Astrocyte (in vitro differentiated cells and primary cell): ENCODE data around the gene UBAC1. TPM values are rescaled to one million over a fixed set of nuclear protein-coding genes. Genes with fewer than 3 reads are reported as not detected.

Experiments used
- DNase-seq: peaks from one replicate; pipeline ENCODE4 v3.0.0-alpha.2; 2010; ENCODE audit warnings: low read depth
- FAIRE-seq: peaks from 2 replicates; lab custom pipeline; 2011; peaks lifted over from hg19 to GRCh38; lab: Jason Lieb, UNC
- H2AFZ ChIP-seq: 2 replicates; pipeline ENCODE4 v1.6.0; 2012; ENCODE audit warnings: low read depth, low read length, inconsistent platforms
- H3K27ac ChIP-seq: 2 replicates; pipeline ENCODE4 v1.5.1; 2011; ENCODE audit warnings: low read depth, low read length, inconsistent platforms
- H3K27me3 ChIP-seq: 2 replicates; pipeline ENCODE4 v1.6.0; 2011; ENCODE audit warnings: low read length, inconsistent platforms; ENCODE audit not compliant: insufficient read depth
- H3K36me3 ChIP-seq: 2 replicates; pipeline ENCODE4 v1.5.1; 2011; ENCODE audit warnings: low read length, inconsistent platforms; ENCODE audit not compliant: insufficient read depth
- H3K4me1 ChIP-seq: 2 replicates; pipeline ENCODE4 v1.5.1; 2011; ENCODE audit warnings: low read length, inconsistent platforms; ENCODE audit not compliant: insufficient read depth
- H3K4me2 ChIP-seq: 2 replicates; pipeline ENCODE4 v1.6.0; 2012; ENCODE audit warnings: low read length, inconsistent platforms
- H3K4me3 ChIP-seq: 2 replicates; pipeline ENCODE4 v1.5.1; 2011; ENCODE audit warnings: low read depth, mild to moderate bottlenecking, low read length, inconsistent platforms; ENCODE audit not compliant: insufficient read depth
- H3K79me2 ChIP-seq: 2 replicates; pipeline ENCODE4 v1.6.0; 2012; ENCODE audit warnings: mild to moderate bottlenecking, low read length, inconsistent platforms; ENCODE audit not compliant: insufficient read depth
- H3K9ac ChIP-seq: 2 replicates; pipeline ENCODE4 v1.6.0; 2012; ENCODE audit warnings: mild to moderate bottlenecking, low read length, inconsistent platforms
- H3K9me3 ChIP-seq: 2 replicates; pipeline ENCODE4 v1.5.1; 2012; ENCODE audit warnings: low read depth, mild to moderate bottlenecking, low read length, inconsistent platforms; ENCODE audit not compliant: insufficient read depth
- H4K20me1 ChIP-seq: 2 replicates; pipeline ENCODE4 v1.6.0; 2012; ENCODE audit warnings: low read length, inconsistent platforms; ENCODE audit not compliant: insufficient read depth
- H3K27ac Mint-ChIP-seq: one replicate; pipeline ENCODE4 v1.8.0; 2021; ENCODE audit warnings: mild to moderate bottlenecking, mixed read lengths; ENCODE audit not compliant: unreplicated experiment
- H3K27me3 Mint-ChIP-seq: one replicate; pipeline ENCODE4 v1.8.0; 2021; ENCODE audit warnings: low read depth, mixed read lengths; ENCODE audit not compliant: unreplicated experiment
- H3K36me3 Mint-ChIP-seq: one replicate; pipeline ENCODE4 v1.8.0; 2021; ENCODE audit warnings: low read depth, mixed read lengths; ENCODE audit not compliant: unreplicated experiment
- H3K4me1 Mint-ChIP-seq: one replicate; pipeline ENCODE4 v1.8.0; 2021; ENCODE audit warnings: low read depth, mixed read lengths; ENCODE audit not compliant: unreplicated experiment
- H3K4me3 Mint-ChIP-seq: one replicate; pipeline ENCODE4 v1.8.0; 2021; ENCODE audit warnings: mild to moderate bottlenecking, moderate library complexity, mixed read lengths; ENCODE audit not compliant: unreplicated experiment
- H3K9me3 Mint-ChIP-seq: one replicate; pipeline ENCODE4 v1.8.0; 2021; ENCODE audit warnings: mild to moderate bottlenecking, mixed read lengths; ENCODE audit not compliant: unreplicated experiment
- CTCF ChIP-seq: IDR thresholded peaks from 2 replicates; pipeline ENCODE4 v1.5.1; 2011; ENCODE audit warnings: low read depth, mild to moderate bottlenecking, inconsistent platforms, low read length, moderate library complexity; ENCODE audit not compliant: insufficient read depth
- EZH2 ChIP-seq: IDR thresholded peaks from 2 replicates; pipeline ENCODE4 v1.6.1; 2012; ENCODE audit warnings: mild to moderate bottlenecking, low read length, inconsistent platforms; ENCODE audit not compliant: insufficient read depth
- total RNA-seq: library from RNA; stranded (reverse); gene quantifications from 2 replicates; pipeline ENCODE4 v1.2.1, GENCODE V29; 2021

The UBAC1 gene
- total RNA-seq, 1 donor from 2014 or later: 31.8 TPM

DNA sequence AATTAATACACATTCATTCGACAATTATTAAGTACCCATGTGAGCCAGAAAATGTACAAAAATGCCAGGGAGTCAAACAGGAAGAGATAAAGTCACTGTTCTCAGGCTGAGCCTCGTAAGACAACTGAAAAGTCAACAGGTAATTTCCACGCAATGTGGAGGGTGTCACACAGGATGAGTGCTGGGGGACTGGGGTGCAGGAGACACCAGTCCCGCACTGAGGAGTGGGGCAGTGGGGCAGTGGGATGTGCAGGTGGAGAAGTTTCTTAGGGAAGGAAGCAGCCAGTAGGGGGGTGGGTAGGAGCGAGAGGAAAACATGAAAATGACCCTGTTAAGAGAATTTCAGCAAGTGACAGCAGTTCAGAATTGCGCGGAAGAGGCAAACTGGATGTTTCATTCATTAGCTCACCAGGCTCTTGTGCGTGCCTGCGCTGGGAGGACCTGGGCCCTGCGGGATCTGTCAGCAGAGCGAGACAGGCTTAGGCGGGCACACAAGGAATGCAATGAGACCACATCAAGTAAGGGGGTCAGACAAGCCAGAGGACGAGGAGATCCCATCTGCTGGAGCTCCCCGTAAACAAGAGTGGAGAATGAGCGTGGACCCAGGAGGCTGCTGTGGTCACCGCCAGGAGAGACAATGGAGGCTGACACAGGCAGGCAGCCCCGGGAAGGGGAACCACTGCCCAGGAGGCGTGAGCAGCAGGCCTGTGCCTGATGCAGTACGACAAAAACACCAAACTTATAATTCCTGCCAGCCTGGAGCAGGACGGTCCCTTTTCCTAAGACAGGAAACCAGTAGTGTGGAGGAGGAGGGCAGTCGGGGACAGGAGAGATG lies 74.8 kb downstream of the UBAC1 start:
- no peaks in the 10 kb centered on the region for H3K9me3 ChIP-seq
- H3K27ac ChIP-seq: peak overlapping the region; percentile 49
- peak overlapping the region; percentile 64 for H3K4me2 ChIP-seq
- Mint-ChIP-seq H3K4me3 (peak overlapping the region; percentile 40), H3K9me3 (no peaks in the 10 kb centered on the region), H3K36me3 (peaks cover 8% of the 10 kb centered on the region), H3K27ac (peak overlapping the region; percentile 63), H3K27me3 (no peaks in the 10 kb centered on the region), H3K4me1 (peaks cover 59% of the 10 kb centered on the region)
- FAIRE-seq (no peak), DNase-seq (peak; percentile 77)
- no peak overlapping the region for H3K4me3 ChIP-seq
- H3K9ac ChIP-seq: peak overlapping the region; percentile 43
- TF ChIP-seq EZH2: no peak
- no peak for TF ChIP-seq CTCF
- H3K27me3 ChIP-seq: no peaks in the 10 kb centered on the region
- no peaks in the 10 kb centered on the region for H3K36me3 ChIP-seq
- peaks cover 100% of the 10 kb centered on the region for H3K79me2 ChIP-seq
- no peak overlapping the region for H2AFZ ChIP-seq
- peaks cover 100% of the 10 kb centered on the region for H4K20me1 ChIP-seq
- H3K4me1 ChIP-seq: peaks cover 43% of the 10 kb centered on the region

DNA sequence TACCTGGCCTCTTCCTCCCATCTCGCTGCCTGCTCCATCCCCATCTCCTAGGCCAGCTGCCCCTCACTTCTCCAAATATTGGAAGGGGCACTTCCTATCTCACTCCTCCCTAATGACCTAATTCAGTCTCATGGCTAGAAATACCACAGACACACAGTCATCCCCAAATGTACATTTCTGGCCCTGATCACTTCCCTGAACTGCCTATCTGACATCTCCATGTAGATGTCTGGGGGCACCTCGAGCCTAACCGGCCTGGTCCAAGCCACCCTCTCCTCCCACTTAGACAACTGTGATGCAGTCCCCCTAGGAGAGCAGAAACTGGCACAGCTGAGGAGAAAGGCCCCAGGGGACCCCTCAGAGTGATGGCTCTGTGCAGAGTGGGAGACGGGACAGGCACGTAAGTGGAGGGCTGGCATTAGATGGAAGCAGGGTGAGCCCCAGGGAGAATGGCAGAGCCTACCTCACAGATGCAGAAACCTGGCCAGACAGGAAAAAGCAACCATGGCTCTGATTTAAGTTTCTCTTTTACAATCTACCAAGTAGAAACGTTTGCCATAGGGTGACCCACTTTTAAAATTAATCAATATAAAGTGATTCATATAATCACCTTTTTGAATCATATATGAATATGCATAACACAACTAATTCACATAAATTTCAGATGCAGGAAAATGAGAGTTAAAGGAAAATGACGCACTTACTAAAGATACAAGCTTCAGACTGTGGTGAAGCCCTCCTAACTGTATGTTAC lies 75.9 kb downstream of the UBAC1 start:
- Mint-ChIP-seq H3K36me3 (peaks cover 5% of the 10 kb centered on the region), H3K4me1 (peaks cover 59% of the 10 kb centered on the region), H3K27me3 (no peaks in the 10 kb centered on the region), H3K9me3 (no peaks in the 10 kb centered on the region), H3K4me3 (no peak overlapping the region), H3K27ac (peak overlapping the region; percentile 63)
- TF ChIP-seq CTCF: no peak
- no peak for TF ChIP-seq EZH2
- Histone ChIP-seq H3K4me1 (peaks cover 43% of the 10 kb centered on the region), H3K27me3 (no peaks in the 10 kb centered on the region), H3K9me3 (no peaks in the 10 kb centered on the region), H4K20me1 (peaks cover 98% of the 10 kb centered on the region), H3K79me2 (peaks cover 99% of the 10 kb centered on the region), H3K36me3 (no peaks in the 10 kb centered on the region), H3K4me2 (peak overlapping the region; percentile 64), H2AFZ (no peak overlapping the region), H3K4me3 (no peak overlapping the region), H3K9ac (peak overlapping the region; percentile 33), H3K27ac (peak overlapping the region; percentile 37)
- no peak for FAIRE-seq
- DNase-seq: peak; percentile 65
